Globus pallidus (tissue), 1 donor: ENCODE results near the gene MISP3.

ENCODE experiments used
- DNase-seq: peaks from one replicate; pipeline ENCODE4 v3.0.0-alpha.2; 2015; ENCODE audit warnings: low spot score

Gene MISP3

DNA sequence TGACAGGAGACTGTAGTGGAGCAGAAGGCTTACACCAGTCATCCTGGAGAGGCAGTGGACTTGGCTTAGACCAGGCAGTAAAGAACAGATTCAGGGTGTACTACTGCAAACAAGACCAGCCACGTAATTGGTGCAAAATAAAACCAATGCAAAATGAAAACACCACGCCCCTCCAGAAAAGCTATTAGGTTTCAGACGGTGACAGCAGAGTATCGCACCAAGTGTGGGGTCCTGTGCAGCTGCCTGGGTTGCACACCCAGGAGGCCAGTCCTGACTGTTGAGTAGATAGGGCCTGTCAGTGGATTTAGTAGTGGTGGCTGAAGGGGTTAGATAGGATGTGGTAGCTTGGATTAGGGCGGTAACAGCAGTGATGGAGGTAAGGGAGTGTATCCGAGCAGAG lies 50.3 kb downstream of the MISP3 start:
- DNase-seq, result no peak
